Fibroblast of pulmonary artery (primary cell): Measurements from ENCODE around the gene EML6.

Source experiments
- DNase-seq: peaks from one replicate; pipeline ENCODE4 v3.0.0-alpha.2; 2010; ENCODE audit warnings: low read depth
- H3K4me3 ChIP-seq: replicated peaks from 2 replicates; pipeline ENCODE4 v1.5.1; 2011; ENCODE audit warnings: low read depth, mild to moderate bottlenecking, control low read depth, low read length, moderate library complexity
- TF ChIP-seq, protein P1 (sequence below): IDR thresholded peaks from 2 replicates; pipeline ENCODE4 v1.5.1; 2011; ENCODE audit warnings: mild to moderate bottlenecking, control low read depth, low read length, inconsistent platforms; ENCODE audit errors: missing control alignments

Gene EML6

DNA sequence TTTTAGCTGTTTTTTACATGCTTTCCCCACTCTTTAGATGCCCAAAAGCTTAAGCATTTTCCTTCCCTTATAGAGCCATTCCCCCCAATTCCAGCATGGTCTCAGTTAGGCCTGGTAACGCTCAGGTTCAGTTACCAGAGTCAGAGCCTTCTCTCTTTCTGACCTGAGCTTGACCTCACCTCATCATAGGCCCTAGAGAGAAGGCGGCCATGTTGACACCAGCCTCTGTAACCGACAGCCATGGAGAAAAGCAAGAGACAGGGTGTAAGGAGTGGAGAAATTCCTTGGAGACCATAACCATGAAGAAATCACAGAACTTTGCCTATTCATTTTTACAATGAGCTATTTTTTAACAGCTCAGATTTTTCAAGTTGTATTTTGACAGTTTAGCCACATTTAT, 227.3 kb downstream of the EML6 start:
- no peak overlapping the region for H3K4me3 ChIP-seq
- TF ChIP-seq, protein P1, sequence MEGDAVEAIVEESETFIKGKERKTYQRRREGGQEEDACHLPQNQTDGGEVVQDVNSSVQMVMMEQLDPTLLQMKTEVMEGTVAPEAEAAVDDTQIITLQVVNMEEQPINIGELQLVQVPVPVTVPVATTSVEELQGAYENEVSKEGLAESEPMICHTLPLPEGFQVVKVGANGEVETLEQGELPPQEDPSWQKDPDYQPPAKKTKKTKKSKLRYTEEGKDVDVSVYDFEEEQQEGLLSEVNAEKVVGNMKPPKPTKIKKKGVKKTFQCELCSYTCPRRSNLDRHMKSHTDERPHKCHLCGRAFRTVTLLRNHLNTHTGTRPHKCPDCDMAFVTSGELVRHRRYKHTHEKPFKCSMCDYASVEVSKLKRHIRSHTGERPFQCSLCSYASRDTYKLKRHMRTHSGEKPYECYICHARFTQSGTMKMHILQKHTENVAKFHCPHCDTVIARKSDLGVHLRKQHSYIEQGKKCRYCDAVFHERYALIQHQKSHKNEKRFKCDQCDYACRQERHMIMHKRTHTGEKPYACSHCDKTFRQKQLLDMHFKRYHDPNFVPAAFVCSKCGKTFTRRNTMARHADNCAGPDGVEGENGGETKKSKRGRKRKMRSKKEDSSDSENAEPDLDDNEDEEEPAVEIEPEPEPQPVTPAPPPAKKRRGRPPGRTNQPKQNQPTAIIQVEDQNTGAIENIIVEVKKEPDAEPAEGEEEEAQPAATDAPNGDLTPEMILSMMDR: no peak
- DNase-seq: no peak

DNA sequence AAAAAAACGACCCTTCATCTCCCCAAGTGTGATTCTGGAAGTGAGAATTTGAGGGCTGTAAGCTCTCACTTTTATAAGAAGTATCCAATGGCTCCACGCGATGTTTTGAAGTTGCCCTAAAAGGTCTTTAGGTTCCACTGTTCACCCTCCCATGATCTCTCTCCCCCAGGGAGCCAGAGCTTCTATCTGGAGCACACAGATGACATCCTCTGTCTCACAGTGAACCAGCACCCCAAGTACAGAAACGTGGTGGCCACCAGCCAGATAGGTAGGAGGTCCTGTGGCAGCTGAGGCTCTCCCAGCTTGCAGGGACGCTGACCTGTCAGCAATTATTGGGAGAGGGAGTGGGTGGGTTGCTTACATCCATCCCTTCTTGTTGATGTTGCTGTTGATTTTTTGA, 229.0 kb downstream of the EML6 start:
- TF ChIP-seq, protein P1: no peak
- no peak overlapping the region for H3K4me3 ChIP-seq
- DNase-seq: no peak

DNA sequence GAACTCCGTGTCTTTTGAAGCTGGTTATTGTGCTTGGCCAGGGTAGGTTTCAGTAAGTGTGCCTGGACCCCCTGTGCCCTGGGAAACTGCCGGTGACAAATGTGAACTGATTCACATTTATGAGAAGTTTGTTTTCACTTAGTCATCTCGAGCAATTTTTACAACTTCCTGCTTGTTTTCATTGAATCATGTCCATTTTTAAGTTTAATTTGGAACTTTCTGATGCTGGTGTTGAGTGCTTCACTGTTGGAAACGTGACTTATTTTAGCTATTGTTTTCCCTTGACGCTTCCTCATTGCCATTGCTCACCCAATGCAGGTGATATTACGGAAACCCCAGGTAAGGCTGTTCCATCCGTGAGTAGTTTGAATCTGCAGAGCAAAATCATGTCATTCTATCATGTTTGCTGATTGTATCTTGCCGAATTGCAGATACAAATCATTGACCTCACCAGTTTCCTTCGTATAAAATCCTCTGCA, 229.6 kb downstream of the EML6 start:
- DNase-seq: no peak
- TF ChIP-seq, protein P1: no peak
- H3K4me3 ChIP-seq: no peak overlapping the region

DNA sequence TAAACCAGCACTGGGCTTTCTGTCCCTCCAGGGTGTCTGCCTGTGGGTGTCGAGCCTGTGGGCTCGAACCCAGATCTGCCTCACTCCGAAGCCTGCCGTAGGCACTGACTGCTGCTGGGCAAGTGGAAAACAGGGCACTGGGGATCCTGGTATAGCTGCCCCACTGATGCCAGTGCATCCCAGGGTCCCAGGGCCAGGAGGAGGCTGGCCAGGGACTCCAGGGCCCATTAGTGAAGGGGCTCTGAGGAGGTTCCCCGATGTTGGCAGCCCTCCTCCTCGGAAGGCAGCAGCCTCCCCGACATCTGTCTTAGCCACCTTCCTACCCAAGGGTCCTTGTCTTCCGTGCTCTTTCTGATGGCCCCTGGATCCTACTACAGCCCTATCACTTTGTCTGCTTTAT, 230.7 kb downstream of the EML6 start:
- no peak overlapping the region for H3K4me3 ChIP-seq
- DNase-seq: no peak
- TF ChIP-seq, protein P1: no peak

DNA sequence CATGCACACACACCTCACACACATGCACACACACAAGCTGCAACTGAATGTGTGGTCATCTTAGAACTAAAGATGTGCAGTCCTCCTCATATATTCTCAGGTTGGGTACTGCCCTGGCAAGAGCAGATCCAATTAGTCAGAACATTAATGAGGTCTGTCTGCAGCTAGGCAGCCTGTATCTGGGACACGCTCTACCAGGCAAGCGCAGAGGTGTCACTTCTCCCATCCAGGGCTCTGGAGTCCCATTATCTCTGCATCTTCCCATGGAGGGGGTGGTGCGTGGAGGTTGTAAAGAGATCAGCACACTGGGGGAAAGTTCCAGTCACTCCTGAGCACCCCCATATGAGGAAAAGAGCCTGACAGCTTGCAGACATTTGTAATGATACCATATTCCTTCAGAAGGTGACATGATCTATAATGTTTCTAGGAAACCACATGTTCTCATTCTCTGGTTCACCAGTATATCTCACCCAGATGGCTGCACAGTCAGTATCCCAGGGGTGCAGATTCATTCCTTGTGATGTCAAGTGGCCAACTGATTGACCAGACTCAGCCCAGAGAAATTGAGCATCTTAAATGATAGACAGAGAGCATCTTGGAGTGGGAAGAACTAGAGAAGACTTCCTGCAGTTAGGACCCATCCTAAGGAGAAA, 231.4 kb downstream of the EML6 start:
- no peak for DNase-seq
- TF ChIP-seq, protein P1: no peak

DNA sequence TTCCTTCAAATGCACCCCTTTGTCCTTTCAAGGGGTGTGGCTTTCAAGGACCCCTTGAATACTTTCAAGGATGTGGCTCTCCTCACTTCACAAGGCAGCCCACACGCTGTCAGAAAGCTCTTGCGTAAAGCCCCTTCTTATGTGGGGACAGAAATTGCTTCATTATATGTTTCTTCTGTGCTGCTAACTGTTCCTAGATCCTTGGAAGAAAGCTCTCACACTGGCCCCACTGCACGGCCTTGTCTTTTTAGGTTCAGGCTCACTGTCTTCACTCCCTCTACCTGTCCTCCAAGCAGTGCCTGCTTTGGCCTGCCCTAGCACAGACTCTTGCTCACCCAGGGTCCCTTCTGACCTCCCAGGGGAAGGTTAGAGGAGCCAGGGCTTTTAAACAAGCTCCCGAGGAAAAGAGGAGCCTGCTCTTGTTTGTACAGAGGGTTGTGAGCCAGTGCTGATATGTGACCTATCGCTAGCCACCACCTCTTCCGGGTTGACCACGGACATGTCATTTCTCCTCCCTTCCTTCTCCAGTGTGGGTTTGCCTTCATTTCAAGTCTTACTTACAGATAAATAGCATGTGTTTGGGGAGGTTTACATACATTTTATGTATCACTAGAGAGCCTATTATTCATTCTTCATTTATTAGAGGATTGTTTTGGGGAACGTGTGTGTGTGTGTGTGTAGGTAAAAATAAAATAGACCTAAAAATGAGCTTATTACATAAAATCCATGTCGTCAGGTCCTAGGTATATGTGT, 232.1 kb downstream of the EML6 start:
- TF ChIP-seq, protein P1: no peak
- no peak overlapping the region for H3K4me3 ChIP-seq
- DNase-seq: no peak

More for the DNA sequence above, 231.4 kb downstream of the EML6 start:
- no peak overlapping the region for H3K4me3 ChIP-seq

DNA sequence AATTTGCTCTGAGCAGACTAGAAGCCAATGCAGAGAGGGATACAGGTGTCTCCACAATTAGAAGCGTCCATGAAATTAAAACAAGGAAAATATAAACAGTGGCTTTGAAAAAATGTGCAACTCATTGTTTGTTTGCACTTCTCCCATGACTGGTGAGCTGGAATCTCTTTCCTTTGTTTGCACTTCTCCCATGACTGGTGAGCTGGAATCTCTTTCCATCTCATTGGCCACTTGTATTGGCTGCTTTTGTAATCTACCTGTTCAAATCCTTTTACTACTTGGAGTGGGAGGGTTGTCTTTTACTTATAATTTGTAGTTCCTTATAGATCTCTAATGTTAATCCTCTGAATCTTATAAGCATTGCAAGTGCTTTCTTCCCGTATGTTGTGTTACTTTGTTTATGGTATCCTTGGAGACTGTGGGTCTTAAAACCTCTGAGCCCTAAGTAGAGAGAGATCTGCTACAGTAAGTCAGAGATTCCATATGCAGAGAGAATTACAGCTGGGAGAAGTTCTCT, 232.7 kb downstream of the EML6 start:
- H3K4me3 ChIP-seq: no peak overlapping the region
- TF ChIP-seq, protein P1: no peak
- no peak for DNase-seq
